Aorta (tissue), 5 donors: ENCODE measurements around the gene FTO. TPM values are rescaled to one million over a fixed set of nuclear protein-coding genes. Genes with fewer than 3 reads are reported as not detected.

Experiments
- ATAC-seq: fragments of 200-7000 bp; cut with Tn5 transposase; one replicate; pipeline ENCODE4 v1.9.1; 2022; ENCODE audit warnings: moderate library complexity; ENCODE audit not compliant: low FRiP score
- DNase-seq, 2 donors: peaks; one replicate each; pipeline ENCODE4 v3.0.0-alpha.2; 2020
- H3K27ac ChIP-seq, 2 donors: one replicate each; pipeline ENCODE4 v1.5.1; 2013; ENCODE audit warnings: low read length in 2 of 2, mild to moderate bottlenecking in 2 of 2, moderate library complexity in 2 of 2, control low read depth in 1 of 2, inconsistent platforms in 1 of 2, low read depth in 1 of 2
- H3K27me3 ChIP-seq, 2 donors: one replicate each; pipeline ENCODE4 v1.6.1; 2013; ENCODE audit warnings: control low read depth in 1 of 2, low read length in 1 of 2, mild to moderate bottlenecking in 1 of 2, moderate library complexity in 1 of 2; ENCODE audit not compliant: insufficient read depth in 2 of 2, control insufficient read depth in 1 of 2
- H3K36me3 ChIP-seq, 2 donors: one replicate each; pipeline ENCODE4 v1.6.1; 2013; ENCODE audit warnings: control low read depth in 1 of 2, low read length in 1 of 2, mild to moderate bottlenecking in 1 of 2; ENCODE audit not compliant: insufficient read depth in 2 of 2, control insufficient read depth in 1 of 2
- H3K4me1 ChIP-seq, 2 donors: one replicate each; pipeline ENCODE4 v1.6.1; 2013; ENCODE audit warnings: low read length in 2 of 2, control low read depth in 1 of 2, mild to moderate bottlenecking in 1 of 2, moderate library complexity in 1 of 2; ENCODE audit not compliant: insufficient read depth in 2 of 2, control insufficient read depth in 1 of 2
- H3K4me3 ChIP-seq, 2 donors: one replicate each; pipeline ENCODE4 v1.5.1; 2013; ENCODE audit warnings: low read length in 2 of 2, control low read depth in 1 of 2, mild to moderate bottlenecking in 1 of 2
- H3K9me3 ChIP-seq: one replicate; pipeline ENCODE4 v1.6.1; 2013; ENCODE audit warnings: mild to moderate bottlenecking, low read length; ENCODE audit not compliant: control insufficient read depth
- WGBS, 2 donors: extraction: QIAGEN DNeasy Blood & Tissue Kit; methylation state at CpG; one replicate each; pipeline ENCODE4 v1.1.7; 2013; 5-methylcytosine and 5-hydroxymethylcytosine counted together
- intact Hi-C, 2 donors: fragments of 100-400 bp; cut with DNase I; formaldehyde crosslinking; loops; one replicate each; pipeline versions ENCODE4 v1.14.2 to v1.15.0; 2022
- polyA plus RNA-seq, 2 donors: library from polyadenylated mRNA; stranded (reverse); fragments of 200-250 nt; gene quantifications; one replicate each; pipeline ENCODE4 v1.2.3, GENCODE V29; 2013
- total RNA-seq, 2 donors: library from RNA; stranded (reverse); fragmentation: NEBNext Ultra II Directional; extraction: Animal tissue kit (Norgen Biotek cat#: 25700); gene quantifications; one replicate each; pipeline ENCODE4 v1.2.1, GENCODE V29; 2021
- donor health status: healthy with polysubstance abuse.
- donor health status: Bipolar disorder and iron deficiency.
- donor health status: DM: no; HTN: no; CAD: no.
- donor health status: DM: no; HTN: no; CAD: no.
- donor health status: DM: yes; HTN: yes; CAD: no.

The FTO gene
- total and polyA plus RNA-seq, 4 donors, result 17.9 to 97.7 (median 55.6) TPM

GRCh38 chr16:54022362-54022761 is 318.4 kb downstream of the FTO start:
- H3K36me3 ChIP-seq, result no peaks in the 10 kb centered on the region
- H3K27me3 ChIP-seq, result no peaks in the 10 kb centered on the region
- H3K27ac ChIP-seq, result no peak overlapping the region
- no peaks in the 10 kb centered on the region for H3K4me1 ChIP-seq
- DNase-seq, result no peak
- intact Hi-C loops, result no loop called here
- no peak overlapping the region for H3K4me3 ChIP-seq
- 99 to 100% methylated on average over 1 of the region's 1 CpG for WGBS, 2 donors
- ATAC-seq, result no peak
- no peaks in the 10 kb centered on the region for H3K9me3 ChIP-seq

- 33 to 52% methylated on average over 1 of the region's 1 CpG for WGBS, 2 donors
- ATAC-seq, result no peak
- intact Hi-C loops, result no loop called here
These were observed 322.5 kb downstream of the FTO start for GRCh38 chr16:54026456-54026855.

GRCh38 chr16:54027062-54027461 is 323.1 kb downstream of the FTO start:
- WGBS, 2 donors, result 87% methylated on average over 4 of the region's 4 CpGs
- Histone ChIP-seq H3K27ac (no peak overlapping the region), H3K4me1 (no peaks in the 10 kb centered on the region), H3K27me3 (no peaks in the 10 kb centered on the region), H3K4me3 (no peak overlapping the region), H3K9me3 (no peaks in the 10 kb centered on the region), H3K36me3 (no peaks in the 10 kb centered on the region)
- intact Hi-C loops, result no loop called here
- DNase-seq (no peak), ATAC-seq (no peak)

More at GRCh38 chr16:54026456-54026855, 322.5 kb downstream of the FTO start:
- no peaks in the 10 kb centered on the region for H3K4me1 ChIP-seq
- H3K27ac ChIP-seq, result no peak overlapping the region
- no peaks in the 10 kb centered on the region for H3K36me3 ChIP-seq
- H3K9me3 ChIP-seq, result no peaks in the 10 kb centered on the region
- no peak overlapping the region for H3K4me3 ChIP-seq
- DNase-seq, result no peak
- H3K27me3 ChIP-seq, result no peaks in the 10 kb centered on the region

GRCh38 chr16:54027558-54027957 is 323.6 kb downstream of the FTO start:
- H3K9me3 ChIP-seq, result no peaks in the 10 kb centered on the region
- no peak for ATAC-seq
- H3K27ac ChIP-seq, result no peak overlapping the region
- no peaks in the 10 kb centered on the region for H3K36me3 ChIP-seq
- H3K4me1 ChIP-seq, result no peaks in the 10 kb centered on the region
- H3K27me3 ChIP-seq, result no peaks in the 10 kb centered on the region
- no peak for DNase-seq
- no peak overlapping the region for H3K4me3 ChIP-seq
- intact Hi-C loops, result no loop called here
- 77 to 81% methylated on average over 1 of the region's 1 CpG for WGBS, 2 donors

- no peak for DNase-seq
- Histone ChIP-seq H3K9me3 (no peaks in the 10 kb centered on the region), H3K27ac (no peak overlapping the region), H3K4me3 (no peak overlapping the region), H3K27me3 (no peaks in the 10 kb centered on the region), H3K36me3 (no peaks in the 10 kb centered on the region), H3K4me1 (no peaks in the 10 kb centered on the region)
- ATAC-seq, result no peak
- 74 to 77% methylated on average over 3 of the region's 3 CpGs for WGBS, 2 donors
- intact Hi-C loops, result no loop called here
These were observed 324.0 kb downstream of the FTO start for GRCh38 chr16:54027995-54028394.

- no peak for DNase-seq
- no peak for ATAC-seq
- Histone ChIP-seq H3K4me1 (no peaks in the 10 kb centered on the region), H3K27ac (no peak overlapping the region), H3K36me3 (no peaks in the 10 kb centered on the region), H3K27me3 (no peaks in the 10 kb centered on the region), H3K9me3 (no peaks in the 10 kb centered on the region), H3K4me3 (no peak overlapping the region)
- intact Hi-C loops, result no loop called here
- WGBS, 2 donors, result 97 to 98% methylated on average over 1 of the region's 1 CpG
These were observed 326.5 kb downstream of the FTO start for GRCh38 chr16:54030451-54030850.

- ATAC-seq (no peak), DNase-seq (no peak)
- intact Hi-C loops, result no loop called here
These were observed 327.3 kb downstream of the FTO start for GRCh38 chr16:54031107-54031760.

GRCh38 chr16:54033747-54034146 is 329.8 kb downstream of the FTO start:
- ATAC-seq (no peak), DNase-seq (no peak)
- Histone ChIP-seq H3K4me3 (no peak overlapping the region), H3K27ac (no peak overlapping the region), H3K36me3 (no peaks in the 10 kb centered on the region), H3K9me3 (no peaks in the 10 kb centered on the region), H3K27me3 (no peaks in the 10 kb centered on the region), H3K4me1 (no peaks in the 10 kb centered on the region)
- intact Hi-C loops, result no loop called here
- WGBS, 2 donors, result 98 to 99% methylated on average over 6 of the region's 6 CpGs

More at GRCh38 chr16:54031107-54031760, 327.3 kb downstream of the FTO start:
- no peaks in the 10 kb centered on the region for H3K36me3 ChIP-seq
- no peaks in the 10 kb centered on the region for H3K9me3 ChIP-seq
- 95 to 99% methylated on average over 5 of the region's 5 CpGs for WGBS, 2 donors
- H3K27ac ChIP-seq, result no peak overlapping the region
- H3K4me3 ChIP-seq, result no peak overlapping the region
- H3K4me1 ChIP-seq, result no peaks in the 10 kb centered on the region
- no peaks in the 10 kb centered on the region for H3K27me3 ChIP-seq

- no peak overlapping the region for H3K4me3 ChIP-seq
- H3K4me1 ChIP-seq, result no peaks in the 10 kb centered on the region
- DNase-seq (no peak), ATAC-seq (no peak)
- H3K27ac ChIP-seq, result no peak overlapping the region
- 96 to 100% methylated on average over 1 of the region's 1 CpG for WGBS, 2 donors
- intact Hi-C loops, result no loop called here
- H3K9me3 ChIP-seq, result no peaks in the 10 kb centered on the region
- H3K27me3 ChIP-seq, result no peaks in the 10 kb centered on the region
- H3K36me3 ChIP-seq, result no peaks in the 10 kb centered on the region
These were observed 330.7 kb downstream of the FTO start for GRCh38 chr16:54034684-54035083.
